ENCODE data around the gene INTS11. TPM values are rescaled to one million over a fixed set of nuclear protein-coding genes. Genes with fewer than 3 reads are reported as not detected.

Gene INTS11
- total RNA-seq, 1 experiment from 2014 or later = 103 TPM

GRCh38 chr1:1346501-1346890, 22.0 kb upstream of the INTS11 start:
- ChIA-PET CTCF (no interaction called here), POLR2A (no interaction called here)
- Histone ChIP-seq H3K36me3 (ENCODE audit: control insufficient read depth, insufficient read depth, low read length) (no peaks in the 10 kb centered on the region; the same call in 1 of the 2 replicates), H3K9me3 (no peaks in the 10 kb centered on the region), H3K4me3 (ENCODE audit: low read depth, low read length) (no peak overlapping the region), H3K27me3 (replicated peaks; ENCODE audit: control insufficient read depth, insufficient read depth, low read length) (no peaks in the 10 kb centered on the region), H3K4me1 (peaks cover 14% of the 10 kb centered on the region)
- no peaks in the 10 kb centered on the region for H3K27me3 Mint-ChIP-seq (ENCODE audit: insufficient read depth, unreplicated experiment)
- DNase-seq = no peak
- no peaks in the 10 kb centered on the region for H3K4me1 Mint-ChIP-seq (ENCODE audit: low read depth, unreplicated experiment)
- no peak for TF ChIP-seq CTCF (IDR thresholded peaks at IDR 0.05; ENCODE audit: insufficient read depth in 1 of 2, low read depth in 1 of 2, low read length in 1 of 2, severe bottlenecking in 1 of 2, unreplicated experiment in 1 of 2)
- intact Hi-C loops (cut with micrococcal nuclease; ENCODE audit: unreplicated experiment) = loop anchor here (10.0 kb wide), 1 partner anchor 158 kb away; no protein-coding TSS in a partner anchor
- no peaks in the 10 kb centered on the region for H3K9me3 Mint-ChIP-seq (ENCODE audit: unreplicated experiment)
- H3K4me3 Mint-ChIP-seq (ENCODE audit: unreplicated experiment) = no peak overlapping the region
- H3K36me3 Mint-ChIP-seq (ENCODE audit: insufficient read depth, unreplicated experiment) = peaks cover 8% of the 10 kb centered on the region
- no TSS peak for BruUV-seq (replicated peaks)
- H3K27ac Mint-ChIP-seq (ENCODE audit: unreplicated experiment) = no peak overlapping the region

DNA sequence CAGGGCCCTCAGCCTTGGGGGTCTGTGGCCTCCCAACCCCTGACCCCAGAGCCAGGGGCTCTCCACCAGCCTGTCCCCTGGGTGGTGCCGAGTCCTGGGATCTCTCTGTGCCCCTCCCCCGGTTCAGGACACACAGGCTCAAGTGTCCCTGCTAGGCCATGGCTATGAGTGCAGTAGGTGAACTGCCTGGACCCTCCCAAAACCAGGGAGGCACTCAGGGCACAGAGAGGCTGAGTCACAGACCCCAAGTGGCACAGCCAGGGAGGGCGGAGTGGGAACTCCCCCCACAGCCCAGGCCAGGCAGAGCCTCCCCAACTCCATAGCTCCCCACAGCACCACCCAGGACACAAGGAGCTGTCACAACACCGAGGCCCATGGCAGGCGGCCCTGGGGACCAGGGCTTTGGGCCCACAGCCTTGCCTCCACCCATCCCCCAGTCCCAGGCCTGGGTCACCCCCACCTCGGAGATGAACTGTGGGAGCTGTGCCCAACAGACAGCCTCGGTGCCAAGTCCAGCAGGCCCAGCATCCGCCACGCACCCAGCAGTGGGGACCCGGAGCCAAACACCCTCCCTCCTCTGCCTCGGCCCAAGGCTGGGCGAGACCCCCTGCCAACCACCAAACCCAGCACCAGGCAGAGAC, 21.5 kb upstream of the INTS11 start:
- Mint-ChIP-seq H3K4me1 (ENCODE audit: low read depth, unreplicated experiment) (no peaks in the 10 kb centered on the region), H3K4me3 (ENCODE audit: unreplicated experiment) (no peak overlapping the region), H3K36me3 (ENCODE audit: insufficient read depth, unreplicated experiment) (peaks cover 13% of the 10 kb centered on the region), H3K27ac (ENCODE audit: unreplicated experiment) (no peak overlapping the region), H3K27me3 (ENCODE audit: insufficient read depth, unreplicated experiment) (no peaks in the 10 kb centered on the region), H3K9me3 (ENCODE audit: unreplicated experiment) (no peaks in the 10 kb centered on the region)
- intact Hi-C loops (cut with micrococcal nuclease; ENCODE audit: unreplicated experiment) = loop anchor here (10.0 kb wide), 1 partner anchor 159 kb away; no protein-coding TSS in a partner anchor
- no peak for DNase-seq
- Histone ChIP-seq H3K36me3 (ENCODE audit: control insufficient read depth, insufficient read depth, low read length) (no peaks in the 10 kb centered on the region; the same call in none of the 2 replicates), H3K4me1 (peaks cover 14% of the 10 kb centered on the region), H3K27me3 (replicated peaks; ENCODE audit: control insufficient read depth, insufficient read depth, low read length) (no peaks in the 10 kb centered on the region), H3K9me3 (no peaks in the 10 kb centered on the region), H3K4me3 (ENCODE audit: low read depth, low read length) (no peak overlapping the region)
- ChIA-PET CTCF (no interaction called here), POLR2A (no interaction called here)
- BruUV-seq (replicated peaks) = no TSS peak
- TF ChIP-seq CTCF (IDR thresholded peaks at IDR 0.05; ENCODE audit: insufficient read depth in 1 of 2, low read depth in 1 of 2, low read length in 1 of 2, severe bottlenecking in 1 of 2, unreplicated experiment in 1 of 2) = no peak

DNA sequence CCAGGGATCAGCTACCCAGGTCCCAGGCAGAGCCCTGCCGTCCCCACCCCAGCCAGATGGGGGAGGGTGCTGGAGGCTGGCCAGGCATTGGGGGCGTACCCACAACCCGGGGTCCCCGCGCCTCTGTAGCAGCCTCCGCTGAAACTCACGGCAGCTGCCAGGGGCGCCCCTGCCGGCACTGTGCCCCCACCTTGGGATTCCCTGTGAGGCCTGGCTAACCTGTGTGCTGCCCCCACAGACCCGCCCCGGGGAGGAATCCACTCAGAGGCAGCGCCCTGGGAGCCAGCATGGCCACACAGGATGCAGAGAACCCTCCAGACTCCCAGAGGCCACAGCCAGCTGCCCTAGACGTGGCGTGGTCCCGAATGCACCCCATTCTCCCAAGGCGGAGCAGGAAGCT, 20.9 kb upstream of the INTS11 start:
- no peak for TF ChIP-seq CTCF (IDR thresholded peaks at IDR 0.05; ENCODE audit: insufficient read depth in 1 of 2, low read depth in 1 of 2, low read length in 1 of 2, severe bottlenecking in 1 of 2, unreplicated experiment in 1 of 2)
- H3K36me3 Mint-ChIP-seq (ENCODE audit: insufficient read depth, unreplicated experiment) = peaks cover 19% of the 10 kb centered on the region
- H3K9me3 Mint-ChIP-seq (ENCODE audit: unreplicated experiment) = no peaks in the 10 kb centered on the region
- Histone ChIP-seq H3K9me3 (no peaks in the 10 kb centered on the region), H3K27me3 (replicated peaks; ENCODE audit: control insufficient read depth, insufficient read depth, low read length) (no peaks in the 10 kb centered on the region), H3K4me3 (ENCODE audit: low read depth, low read length) (no peak overlapping the region), H3K36me3 (ENCODE audit: control insufficient read depth, insufficient read depth, low read length) (no peaks in the 10 kb centered on the region; the same call in none of the 2 replicates), H3K4me1 (peaks cover 14% of the 10 kb centered on the region)
- no peak overlapping the region for H3K4me3 Mint-ChIP-seq (ENCODE audit: unreplicated experiment)
- no peak overlapping the region for H3K27ac Mint-ChIP-seq (ENCODE audit: unreplicated experiment)
- H3K27me3 Mint-ChIP-seq (ENCODE audit: insufficient read depth, unreplicated experiment) = no peaks in the 10 kb centered on the region
- no peak for DNase-seq
- intact Hi-C loops (cut with micrococcal nuclease; ENCODE audit: unreplicated experiment) = loop anchor here (10.0 kb wide), 1 partner anchor 159 kb away; no protein-coding TSS in a partner anchor
- H3K4me1 Mint-ChIP-seq (ENCODE audit: low read depth, unreplicated experiment) = no peaks in the 10 kb centered on the region
- CTCF ChIA-PET = no interaction called here
- BruUV-seq (replicated peaks) = no TSS peak
- POLR2A ChIA-PET = no interaction called here

Data from Caco-2 (cell line).